ENCODE results near the gene PPIL6.
A peak's percentile ranks its signal among the peaks of the same experiment; 100 is the strongest.
"Not testable (repeated sequence)": the region's sequence is repeated elsewhere in the genome, so short reads cannot be mapped to it uniquely, and the experiment has no call there.

PPIL6 gene

DNA sequence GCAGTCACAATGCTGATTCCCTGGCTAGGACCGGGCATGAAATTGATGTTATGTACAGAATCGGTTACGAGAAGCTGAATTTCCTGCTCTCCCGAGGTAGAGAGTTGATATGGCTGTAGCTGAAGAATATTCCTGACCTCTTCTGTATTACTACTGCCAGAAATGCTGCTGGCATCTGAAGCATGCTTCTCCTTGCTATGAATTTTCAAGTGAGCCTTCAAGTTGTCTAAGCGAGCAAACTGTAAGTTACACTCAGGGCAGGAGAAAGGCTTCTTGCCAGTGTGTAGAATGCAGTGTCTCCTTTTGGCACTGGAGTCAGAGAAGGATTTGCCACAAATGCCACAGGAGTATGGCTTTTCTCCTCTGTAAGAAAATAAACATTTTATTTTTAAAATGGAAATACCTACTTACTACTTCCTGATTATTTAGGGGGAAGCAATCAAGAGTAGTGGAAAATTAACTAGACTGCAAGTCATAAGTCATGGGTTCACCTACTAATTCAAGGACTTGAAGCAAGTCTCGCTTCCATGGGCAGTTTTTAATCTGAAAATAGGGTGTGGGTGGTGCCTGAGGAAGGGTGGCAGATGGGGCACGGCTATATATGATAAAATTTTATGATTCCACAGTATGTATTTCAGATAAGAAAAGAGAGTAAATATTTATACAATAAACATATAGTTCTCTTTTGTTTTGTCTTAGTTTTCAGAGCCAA, 25.9 kb upstream of the PPIL6 start:
- DNase-seq = no peak

DNA sequence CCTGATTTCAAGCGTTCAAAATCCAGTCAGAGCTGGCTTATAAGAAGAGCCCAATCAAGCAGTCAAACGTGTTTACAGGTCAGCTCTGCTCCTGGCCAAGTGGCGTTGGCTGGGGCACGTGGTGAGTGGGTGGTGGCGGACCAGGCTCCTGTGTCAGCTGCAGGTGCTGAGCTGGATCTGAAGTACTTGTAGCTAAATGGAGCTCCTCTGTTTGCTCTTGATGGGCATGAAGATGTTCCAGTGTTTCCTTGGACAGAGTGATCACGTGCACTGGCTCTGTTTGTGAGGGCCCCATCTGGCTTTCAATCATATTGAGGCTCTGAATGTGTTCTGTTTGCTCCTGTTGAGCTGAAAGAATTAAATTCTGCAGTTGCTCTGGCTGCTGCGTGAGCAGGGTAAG, 25.3 kb upstream of the PPIL6 start:
- DNase-seq = no peak

DNA sequence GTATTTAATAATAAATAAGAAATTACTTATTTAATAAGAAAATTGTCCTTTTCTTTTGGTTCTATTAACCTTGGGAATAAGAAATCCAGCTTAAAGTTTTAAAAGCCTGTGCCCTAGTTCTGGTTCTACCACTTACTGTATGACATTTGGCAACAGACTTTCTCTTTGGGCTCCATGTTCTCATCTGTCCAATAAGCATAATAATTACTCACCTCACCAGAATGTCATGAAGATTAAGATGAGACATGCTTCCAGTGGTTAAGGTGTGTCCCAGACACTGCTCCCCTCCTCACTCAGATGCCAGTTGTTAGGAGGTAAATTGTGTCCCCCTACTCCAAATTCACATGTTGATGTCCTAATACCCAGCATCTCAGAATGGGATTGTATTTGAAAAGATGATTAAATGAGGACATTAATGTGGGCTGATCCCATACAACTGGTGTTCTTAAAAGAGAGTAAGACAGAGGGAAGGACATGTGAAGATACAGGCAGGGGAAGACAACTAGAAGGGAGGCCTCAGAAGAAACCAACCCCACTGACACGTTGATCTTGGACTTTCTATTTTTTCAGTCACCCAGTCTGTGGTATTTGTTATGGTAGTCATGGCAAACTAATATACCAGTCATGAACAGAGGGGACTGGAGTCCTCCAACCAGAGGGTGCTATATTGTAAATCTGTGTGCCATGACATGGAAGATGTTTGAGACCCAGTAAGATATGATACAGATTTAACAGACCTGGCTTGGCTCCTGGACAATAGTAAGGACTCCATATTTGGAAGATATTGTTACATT, 21.5 kb upstream of the PPIL6 start:
- no peak for DNase-seq

DNA sequence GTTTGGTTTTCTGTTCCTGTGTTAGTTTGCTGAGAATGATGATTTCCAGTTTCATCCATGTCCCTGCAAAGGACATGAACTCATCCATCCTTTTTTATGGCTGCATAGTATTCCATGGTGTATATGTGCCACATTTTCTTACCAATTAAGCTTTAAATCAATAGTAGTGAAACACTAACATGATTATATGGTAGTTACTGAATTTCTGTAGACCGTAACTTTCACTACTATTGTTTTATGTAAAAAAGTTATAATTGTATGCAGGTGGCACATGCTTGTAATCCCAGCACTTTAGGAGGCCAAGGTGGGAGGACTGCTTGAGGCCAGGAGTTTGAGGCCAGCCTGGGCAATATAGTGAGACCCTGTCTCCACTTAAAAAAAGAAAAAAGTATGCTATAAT, 20.8 kb upstream of the PPIL6 start:
- not testable (repeated sequence) for DNase-seq

DNA sequence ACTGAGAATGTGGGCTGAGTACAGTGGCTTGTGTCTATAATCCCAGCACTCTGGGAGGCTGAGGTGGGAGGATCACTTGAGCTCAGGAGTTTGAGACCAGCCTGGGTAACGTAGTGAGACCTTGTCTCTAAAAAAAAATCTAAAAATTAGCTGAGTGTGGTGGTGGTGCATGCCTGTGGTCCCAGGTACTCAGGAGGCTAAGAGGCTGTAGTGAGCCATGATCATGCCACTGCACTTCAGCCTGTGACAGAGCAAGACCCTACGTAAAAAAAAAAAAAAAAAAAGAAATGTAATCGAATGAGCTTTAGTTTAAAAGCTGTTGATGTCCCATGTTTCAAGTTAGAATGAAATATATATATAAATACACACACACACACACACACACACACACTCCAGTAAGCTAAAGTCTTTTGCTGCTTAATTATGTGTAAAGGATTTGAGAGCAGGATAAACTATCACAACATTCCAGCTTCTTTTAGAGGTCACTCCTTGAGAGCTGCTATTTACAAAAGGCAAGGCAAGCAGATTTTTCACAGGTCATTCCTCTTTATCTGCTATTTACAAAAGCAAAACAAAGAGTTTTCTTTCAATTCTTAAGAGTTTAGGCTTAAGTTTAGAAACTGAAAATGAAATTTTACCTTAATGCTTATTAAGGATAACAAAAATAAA, 19.9 kb upstream of the PPIL6 start:
- no peak for DNase-seq

DNA sequence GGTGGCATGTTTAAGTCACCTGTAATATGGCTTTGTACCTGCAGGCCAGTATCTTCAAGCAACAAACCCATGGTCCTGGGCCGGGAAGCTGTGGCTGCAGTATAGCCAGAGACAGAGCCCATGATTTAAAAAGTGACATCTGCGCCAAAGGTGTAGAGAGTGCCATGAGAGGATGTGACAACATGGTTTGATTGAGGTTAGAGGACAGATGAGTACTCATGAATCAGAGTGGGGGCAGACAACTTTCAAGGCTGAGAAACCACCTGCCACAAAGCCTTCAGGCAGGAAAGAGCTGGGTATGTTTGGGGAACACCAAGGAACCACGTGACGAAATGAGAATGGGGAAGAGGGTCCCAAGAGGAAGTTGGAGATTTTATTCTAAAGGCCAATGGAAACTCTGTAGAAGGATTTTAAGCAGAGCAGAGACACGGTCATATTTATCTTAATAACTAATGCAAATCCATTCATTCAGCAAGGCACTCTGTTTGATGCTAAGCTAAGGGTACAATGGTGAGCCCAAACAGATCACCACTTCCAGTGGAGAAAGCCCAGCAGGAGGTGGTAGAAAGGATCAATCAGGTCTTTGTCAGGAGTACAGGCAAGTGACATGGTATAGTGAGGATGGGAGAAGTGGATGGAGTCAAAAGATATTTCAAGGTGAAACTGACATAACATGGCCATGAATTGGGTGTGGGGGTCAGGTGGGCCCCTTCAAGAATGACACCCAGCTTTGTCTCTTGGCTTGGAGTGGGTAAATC, 18.5 kb upstream of the PPIL6 start:
- DNase-seq = no peak

DNA sequence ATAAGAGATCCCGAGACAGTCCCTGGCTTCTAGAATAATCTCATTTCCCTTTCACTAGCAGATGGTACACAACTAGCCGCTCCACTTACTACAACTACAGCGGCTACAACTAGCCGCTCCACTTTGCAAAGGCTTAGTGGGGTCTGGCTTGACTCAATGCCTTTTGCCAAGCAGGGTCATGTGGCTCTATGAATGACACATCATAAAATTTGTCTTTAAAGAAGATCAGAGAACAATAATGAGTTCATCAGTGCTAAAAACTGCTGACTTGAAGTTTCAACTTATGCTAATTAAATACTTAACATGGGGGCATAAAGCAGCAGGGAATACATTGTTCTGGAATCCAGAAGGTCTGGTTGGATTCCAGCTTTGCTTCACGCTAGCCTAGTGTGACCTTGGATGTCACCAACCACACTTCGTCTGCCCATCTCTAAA, 17.2 kb upstream of the PPIL6 start:
- DNase-seq = no peak

DNA sequence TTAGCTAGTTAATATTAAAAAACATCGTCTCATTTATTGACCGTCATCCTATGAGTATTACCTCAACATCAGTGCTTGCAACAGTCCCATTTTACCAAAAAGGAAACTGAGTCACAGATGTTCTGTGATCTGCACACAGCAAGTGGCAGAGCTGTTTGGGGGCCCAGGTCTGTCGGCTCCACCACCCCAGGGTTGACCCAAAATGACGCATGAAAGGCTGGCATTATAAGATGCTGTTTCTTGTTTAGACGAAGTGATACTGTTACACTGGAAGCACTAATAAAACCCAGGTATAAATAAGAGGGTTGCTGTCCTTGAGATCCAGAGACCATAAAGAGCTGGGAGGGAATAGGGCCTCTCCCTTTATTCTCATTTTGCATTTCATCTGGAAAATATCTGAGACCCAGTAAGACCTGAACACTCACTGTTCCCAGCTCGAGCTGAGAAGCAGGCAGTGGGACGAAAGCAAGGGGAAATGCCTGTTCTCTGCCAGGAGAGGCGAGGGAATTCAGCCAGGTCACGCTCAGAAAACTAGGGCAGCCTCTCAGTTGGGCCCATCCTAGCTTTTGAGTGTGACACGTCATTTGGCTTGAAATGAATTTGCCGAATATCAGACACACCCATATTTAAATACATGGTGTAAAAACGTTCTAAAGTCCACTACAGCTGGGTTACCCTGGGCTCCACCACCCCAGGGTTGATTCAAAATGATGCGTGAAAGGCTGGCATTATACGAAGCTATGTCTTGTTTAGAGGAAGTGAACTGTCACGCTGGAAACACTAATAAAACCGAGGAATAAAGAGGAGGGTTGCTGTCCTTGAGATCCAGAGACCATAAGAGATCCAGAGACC, 16.5 kb upstream of the PPIL6 start:
- no peak for DNase-seq

DNA sequence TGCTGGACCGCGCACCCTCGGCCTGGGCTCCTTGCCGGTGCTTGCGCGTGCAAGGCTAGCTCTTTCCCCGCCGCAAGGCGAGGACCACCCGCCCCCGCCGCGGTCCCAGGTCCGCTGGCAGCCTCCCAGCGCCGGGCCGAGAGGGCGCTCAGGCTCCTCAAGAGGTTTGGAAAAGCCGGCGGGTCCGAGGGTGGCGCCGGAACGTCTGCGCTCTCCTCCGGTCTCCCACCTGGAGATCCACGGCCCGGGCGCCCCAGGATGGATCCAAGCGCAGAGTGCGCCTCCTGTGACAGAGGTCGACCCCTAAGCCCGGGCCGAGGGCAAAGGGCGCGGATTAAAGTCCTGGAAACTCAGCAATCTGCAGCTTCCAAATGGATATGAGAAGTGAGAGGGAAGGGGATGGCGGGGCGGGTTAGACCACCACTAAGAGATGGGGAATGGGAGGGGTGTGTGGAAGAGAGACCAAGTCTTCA, 15.7 kb upstream of the PPIL6 start:
- no peak for DNase-seq

DNA sequence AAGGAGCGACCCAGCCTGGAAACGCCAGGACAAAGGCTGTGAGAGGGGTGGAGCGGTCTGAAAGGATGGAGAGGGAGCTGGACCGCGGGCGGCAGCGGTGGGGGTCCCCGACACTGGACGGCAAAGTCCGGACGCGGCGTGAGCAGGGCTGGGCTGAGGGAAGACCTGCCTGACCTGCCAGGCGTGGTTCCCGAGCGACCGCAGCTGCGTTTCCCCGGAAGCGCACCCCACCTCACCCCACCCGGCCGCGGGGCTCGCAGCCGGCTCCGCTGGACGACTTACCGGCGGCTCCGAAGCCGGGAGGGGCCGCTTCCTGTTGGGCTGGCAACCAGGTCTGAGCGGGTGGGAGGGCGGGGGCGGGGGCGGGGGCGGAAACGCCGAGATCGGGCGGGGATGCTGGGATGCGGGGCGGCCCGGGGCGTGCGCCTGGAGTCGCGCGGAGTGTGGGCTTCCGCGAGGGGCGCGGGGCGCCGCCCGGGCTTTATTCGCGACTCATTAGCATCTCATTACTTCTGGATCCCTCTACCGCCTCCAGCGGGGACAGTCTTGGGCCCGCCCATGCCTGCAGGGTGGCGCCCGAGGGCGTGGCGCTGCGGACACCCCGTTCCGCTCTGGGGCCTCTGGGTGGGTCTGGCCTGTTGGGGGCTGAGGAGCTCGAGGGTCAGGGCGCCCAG, 15.1 kb upstream of the PPIL6 start, which contains the start of gene MICAL1:
Gene MICAL1, minus strand, starts transcription at position 336 of the 674 bp plus-strand sequence. CDS start 1,576 bp downstream, outside the sequence.
- peak; percentile 79 for DNase-seq

DNA sequence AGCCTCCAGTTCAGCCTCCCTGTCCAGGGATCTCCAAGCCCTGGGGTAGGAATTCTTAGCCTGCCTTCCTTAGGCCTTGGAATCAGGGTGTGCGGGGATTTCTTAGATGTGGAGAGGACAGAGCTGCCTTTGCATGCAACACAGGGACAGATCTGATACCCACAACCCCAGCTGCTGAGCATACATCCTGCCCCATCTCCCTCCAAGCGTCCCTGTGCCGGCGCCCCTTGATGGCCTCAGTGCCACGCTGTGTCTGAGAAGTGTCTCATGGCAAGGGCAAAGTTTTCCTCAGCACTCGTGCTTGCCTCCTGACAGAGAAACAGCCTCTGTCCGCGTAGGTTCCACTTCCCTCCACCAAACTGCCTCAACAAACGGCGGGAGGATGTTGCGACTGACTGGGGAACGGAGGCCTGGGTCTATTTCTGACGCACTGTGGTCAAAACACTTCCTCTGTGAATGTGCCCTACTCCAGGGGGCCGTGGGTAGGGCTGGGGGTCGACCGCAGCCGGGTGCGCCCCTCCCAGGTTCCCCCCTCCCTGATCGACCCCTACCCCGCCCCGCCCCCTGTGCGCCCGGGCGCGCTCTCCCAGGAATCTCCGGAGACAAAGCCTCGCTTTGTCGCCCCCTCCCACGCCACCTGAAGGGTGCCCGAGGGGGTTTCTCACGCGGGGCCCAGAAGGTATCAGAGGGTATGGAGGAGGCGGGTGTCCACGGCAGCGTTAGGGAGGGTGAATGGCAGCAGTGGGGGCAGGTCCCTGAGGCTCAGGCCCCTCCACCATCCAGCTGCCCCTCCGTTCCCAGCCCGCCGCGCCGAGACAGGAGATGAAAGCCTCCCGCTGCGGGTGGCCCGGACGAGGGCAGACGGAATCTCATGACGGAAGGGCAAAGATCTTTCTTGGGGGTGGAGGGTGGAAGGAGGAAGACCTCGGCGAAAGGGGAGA, 14.3 kb upstream of the PPIL6 start:
- peak; percentile 9 for DNase-seq

DNA sequence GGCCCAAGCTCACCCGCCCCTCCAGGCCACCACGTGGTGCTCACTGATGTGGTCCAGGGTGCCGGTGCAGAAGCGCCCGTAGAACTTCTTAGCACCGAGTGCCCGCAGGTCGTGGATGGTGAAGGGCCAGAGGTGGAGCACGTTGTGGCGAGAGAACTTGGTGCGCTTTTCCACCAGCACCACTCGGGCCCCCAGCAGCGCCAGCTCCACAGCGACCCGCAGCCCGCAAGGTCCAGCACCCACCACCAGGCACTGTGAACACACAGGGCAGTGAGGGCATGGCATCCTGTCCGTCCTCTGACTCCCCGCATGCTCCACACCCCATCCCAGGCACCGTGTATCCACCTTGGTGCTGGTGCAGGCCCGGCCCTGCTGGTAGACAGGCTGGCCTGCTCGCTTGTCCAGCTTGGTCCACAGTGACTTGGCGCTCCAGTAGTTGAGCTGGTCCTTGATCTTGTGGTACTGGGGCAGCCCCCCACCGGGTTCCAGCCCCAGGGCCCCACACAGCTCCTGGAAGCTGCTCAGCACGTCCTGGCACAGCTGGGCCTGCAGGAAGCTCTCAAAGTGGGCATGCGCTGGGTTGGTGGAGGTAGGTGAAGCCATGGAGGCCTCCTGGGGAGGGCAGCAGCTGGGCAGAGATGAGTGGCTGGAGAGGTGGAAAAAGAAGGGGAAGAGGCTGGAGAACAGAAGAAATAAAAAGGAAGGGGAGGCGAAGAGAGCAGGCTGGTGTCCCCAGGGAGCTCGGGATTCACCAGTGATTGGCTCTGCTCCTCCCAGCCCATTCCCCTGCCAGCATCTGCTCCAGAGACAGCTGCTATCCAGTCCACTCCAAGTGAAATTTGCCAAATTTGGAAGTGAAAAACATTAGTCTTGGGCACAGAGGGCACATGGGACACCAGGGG, 13.4 kb upstream of the PPIL6 start:
- DNase-seq = peak; percentile 91

DNA sequence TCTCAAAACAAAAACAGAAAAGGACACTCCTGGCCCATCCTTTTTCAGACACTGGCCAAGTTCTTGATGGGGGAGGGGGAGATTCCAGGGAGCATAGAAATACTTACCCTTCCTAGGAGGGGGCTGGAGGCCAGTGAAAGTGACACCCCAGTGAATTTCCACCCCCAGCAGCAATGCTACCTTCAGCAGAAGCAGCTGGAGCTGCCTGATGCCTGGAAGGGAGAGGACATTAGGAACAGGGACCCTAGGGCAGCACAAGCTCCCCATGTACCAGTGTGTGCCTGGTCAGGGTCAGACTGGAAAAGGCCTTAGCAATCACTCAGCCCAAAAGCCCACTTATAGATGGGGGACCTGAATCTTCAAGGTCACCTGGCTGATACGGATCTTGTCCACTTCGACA, 12.7 kb upstream of the PPIL6 start:
- no peak for DNase-seq

DNA sequence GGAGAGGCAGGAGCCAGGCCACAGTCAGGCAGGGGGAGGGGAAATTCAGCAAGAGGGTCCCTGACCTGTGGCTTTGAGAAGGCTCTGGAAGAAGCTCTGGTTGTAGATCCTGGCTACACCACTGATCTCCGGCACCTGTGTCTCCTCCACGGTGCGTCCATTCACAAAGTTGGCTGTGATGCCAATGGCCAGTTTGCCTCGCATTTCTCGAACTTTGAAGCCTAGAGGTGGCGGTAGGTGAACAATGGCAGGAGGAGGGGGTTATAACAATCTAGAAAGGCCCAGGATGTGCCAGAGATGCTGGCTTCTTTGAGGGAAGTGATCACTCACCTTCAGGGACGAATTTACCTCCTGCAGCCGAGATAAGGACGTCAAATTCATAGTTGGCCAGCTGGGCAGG, 11.8 kb upstream of the PPIL6 start:
- DNase-seq = no peak

DNA sequence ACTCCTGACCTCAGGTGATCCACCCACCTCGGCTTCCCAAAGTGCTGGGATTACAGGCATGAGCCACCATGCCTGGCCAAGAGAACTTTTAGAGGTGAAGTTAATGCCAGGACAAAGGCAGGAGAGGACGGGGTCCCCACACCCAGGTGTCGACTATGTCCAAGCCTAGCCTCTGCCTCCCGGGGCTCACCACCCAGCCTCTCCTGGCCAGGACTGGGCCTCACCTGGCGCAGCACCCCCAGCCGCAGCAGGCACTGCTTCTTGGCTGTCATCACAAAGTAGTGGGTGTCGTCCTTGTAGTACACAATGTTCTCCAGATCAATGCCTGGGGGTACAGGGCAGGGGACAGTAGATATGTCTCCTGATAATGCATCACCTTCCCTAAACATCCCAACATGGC, 10.9 kb upstream of the PPIL6 start:
- no peak for DNase-seq

DNA sequence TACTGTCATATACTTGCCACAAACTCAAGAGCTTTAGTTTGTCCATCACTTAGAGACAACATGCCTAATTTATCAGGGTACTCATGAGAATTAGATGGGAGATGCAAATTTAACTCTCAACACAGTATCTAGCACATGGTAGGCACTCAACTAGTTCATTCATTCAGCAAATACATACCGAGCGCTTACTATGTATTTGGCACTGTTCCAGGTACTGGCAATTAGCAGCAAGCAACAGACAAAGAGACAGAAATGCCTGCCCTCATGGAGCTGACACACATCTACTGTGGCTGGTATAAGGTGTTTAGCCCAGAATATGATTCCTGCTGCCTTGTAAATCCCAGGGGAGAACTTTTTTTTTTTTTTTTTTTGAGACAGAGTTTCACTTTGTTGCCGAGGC, 10.4 kb upstream of the PPIL6 start:
- DNase-seq = no peak

DNA sequence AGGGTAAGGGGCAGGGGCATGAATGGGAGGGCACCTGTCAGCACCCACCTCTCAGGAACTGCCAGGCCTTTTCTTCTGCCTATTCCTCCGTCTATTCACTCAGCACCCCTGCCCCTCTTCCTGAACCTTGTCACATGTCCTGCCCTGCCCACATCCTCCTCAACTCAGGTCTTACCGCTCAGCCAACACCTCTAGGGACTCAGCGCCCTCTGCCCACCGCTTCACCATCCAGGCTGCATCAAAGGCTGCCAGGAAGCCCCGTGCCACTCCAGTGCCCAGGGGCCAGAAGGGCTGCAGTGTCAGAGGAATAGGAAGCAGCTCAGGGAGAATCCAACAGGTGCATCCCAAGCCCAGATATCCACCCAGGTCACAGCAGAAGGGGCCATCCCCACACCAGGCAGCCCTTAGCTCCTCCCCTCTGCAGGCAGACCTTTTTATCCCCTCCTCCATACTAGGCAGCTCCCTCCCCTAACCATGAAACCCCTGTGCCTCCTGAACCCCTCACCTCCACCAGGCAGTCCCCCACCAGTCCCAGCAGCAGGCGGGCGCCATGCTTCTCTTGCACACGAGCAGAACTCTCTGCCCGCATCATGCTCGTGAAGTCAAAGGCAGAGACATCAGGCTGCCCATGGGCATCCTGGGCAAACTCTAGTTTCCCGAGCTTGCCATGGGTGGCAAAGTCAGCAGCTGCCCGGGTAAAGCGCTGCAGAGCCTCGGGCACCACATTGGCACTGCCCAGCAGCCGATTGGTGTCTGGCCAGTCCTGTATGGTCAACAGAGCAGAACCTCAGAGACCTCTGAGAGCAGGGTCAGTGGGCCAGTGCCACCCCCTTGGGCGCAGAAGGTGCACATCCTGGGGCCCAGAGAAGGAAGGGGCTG, 9.6 kb upstream of the PPIL6 start:
- no peak for DNase-seq

All from NCI-H2171 (cell line).